ENCODE measurements around the gene GPX7. TPM values are rescaled to one million over a fixed set of nuclear protein-coding genes. Genes with fewer than 3 reads are reported as not detected.
"Not testable (repeated sequence)": the region's sequence is repeated elsewhere in the genome, so short reads cannot be mapped to it uniquely, and the experiment has no call there.

Gene GPX7
- total RNA-seq, 1 donor from 2014 or later: 96.0 TPM

GRCh38 chr1:52567943-52568342, 34.2 kb upstream of the GPX7 start:
- Histone ChIP-seq H3K9me3 (ENCODE audit: control insufficient read depth in 3 of 3, low read length in 3 of 3) (no peaks in the 10 kb centered on the region), H3K4me1 (ENCODE audit: control insufficient read depth in 3 of 3, insufficient read depth in 3 of 3, low read length in 3 of 3) (no peaks in the 10 kb centered on the region), H3K4me3 (ENCODE audit: low read length in 3 of 3) (no peak overlapping the region), H3K9ac (ENCODE audit: low read depth in 1 of 3, low read length in 3 of 3) (no peak overlapping the region), H3K27me3 (ENCODE audit: control insufficient read depth in 3 of 3, insufficient read depth in 3 of 3, low read length in 3 of 3) (no peaks in the 10 kb centered on the region), H3K36me3 (ENCODE audit: control insufficient read depth in 3 of 3, insufficient read depth in 3 of 3, low read length in 3 of 3) (no peaks in the 10 kb centered on the region), H3K27ac (ENCODE audit: low read depth, low read length) (no peak overlapping the region)

GRCh38 chr1:52569449-52570210, 32.5 kb upstream of the GPX7 start:
- H3K27ac ChIP-seq (ENCODE audit: low read depth, low read length): no peak overlapping the region

GRCh38 chr1:52571783-52572182, 30.4 kb upstream of the GPX7 start:
- H3K27me3 ChIP-seq (ENCODE audit: control insufficient read depth in 3 of 3, insufficient read depth in 3 of 3, low read length in 3 of 3): no peaks in the 10 kb centered on the region
- H3K4me1 ChIP-seq (ENCODE audit: control insufficient read depth in 3 of 3, insufficient read depth in 3 of 3, low read length in 3 of 3): no peaks in the 10 kb centered on the region
- H3K36me3 ChIP-seq (ENCODE audit: control insufficient read depth in 3 of 3, insufficient read depth in 3 of 3, low read length in 3 of 3): no peaks in the 10 kb centered on the region
- no peak overlapping the region for H3K27ac ChIP-seq (ENCODE audit: low read depth, low read length)
- no peaks in the 10 kb centered on the region for H3K9me3 ChIP-seq (ENCODE audit: control insufficient read depth in 3 of 3, low read length in 3 of 3)
- no peak overlapping the region for H3K9ac ChIP-seq (ENCODE audit: low read depth in 1 of 3, low read length in 3 of 3)
- no peak overlapping the region for H3K4me3 ChIP-seq (ENCODE audit: low read length in 3 of 3)

More at GRCh38 chr1:52569449-52570210, 32.5 kb upstream of the GPX7 start:
- Histone ChIP-seq H3K36me3 (ENCODE audit: control insufficient read depth in 3 of 3, insufficient read depth in 3 of 3, low read length in 3 of 3) (no peaks in the 10 kb centered on the region), H3K9ac (ENCODE audit: low read depth in 1 of 3, low read length in 3 of 3) (no peak overlapping the region), H3K27me3 (ENCODE audit: control insufficient read depth in 3 of 3, insufficient read depth in 3 of 3, low read length in 3 of 3) (no peaks in the 10 kb centered on the region), H3K9me3 (ENCODE audit: control insufficient read depth in 3 of 3, low read length in 3 of 3) (no peaks in the 10 kb centered on the region), H3K4me3 (ENCODE audit: low read length in 3 of 3) (no peak overlapping the region), H3K4me1 (ENCODE audit: control insufficient read depth in 3 of 3, insufficient read depth in 3 of 3, low read length in 3 of 3) (no peaks in the 10 kb centered on the region)

- Histone ChIP-seq H3K9me3 (ENCODE audit: control insufficient read depth in 3 of 3, low read length in 3 of 3) (no peaks in the 10 kb centered on the region), H3K4me3 (ENCODE audit: low read length in 3 of 3) (no peak overlapping the region), H3K27me3 (ENCODE audit: control insufficient read depth in 3 of 3, insufficient read depth in 3 of 3, low read length in 3 of 3) (no peaks in the 10 kb centered on the region), H3K4me1 (ENCODE audit: control insufficient read depth in 3 of 3, insufficient read depth in 3 of 3, low read length in 3 of 3) (no peaks in the 10 kb centered on the region), H3K36me3 (ENCODE audit: control insufficient read depth in 3 of 3, insufficient read depth in 3 of 3, low read length in 3 of 3) (no peaks in the 10 kb centered on the region), H3K27ac (ENCODE audit: low read depth, low read length) (no peak overlapping the region), H3K9ac (ENCODE audit: low read depth in 1 of 3, low read length in 3 of 3) (no peak overlapping the region)
These were observed 29.8 kb upstream of the GPX7 start for GRCh38 chr1:52572387-52572786.

- Histone ChIP-seq H3K36me3 (ENCODE audit: control insufficient read depth in 3 of 3, insufficient read depth in 3 of 3, low read length in 3 of 3) (no peaks in the 10 kb centered on the region), H3K4me3 (ENCODE audit: low read length in 3 of 3) (no peak overlapping the region), H3K27me3 (ENCODE audit: control insufficient read depth in 3 of 3, insufficient read depth in 3 of 3, low read length in 3 of 3) (no peaks in the 10 kb centered on the region), H3K4me1 (ENCODE audit: control insufficient read depth in 3 of 3, insufficient read depth in 3 of 3, low read length in 3 of 3) (no peaks in the 10 kb centered on the region), H3K9me3 (ENCODE audit: control insufficient read depth in 3 of 3, low read length in 3 of 3) (no peaks in the 10 kb centered on the region), H3K27ac (ENCODE audit: low read depth, low read length) (no peak overlapping the region), H3K9ac (ENCODE audit: low read depth in 1 of 3, low read length in 3 of 3) (no peak overlapping the region)
These were observed 27.6 kb upstream of the GPX7 start for GRCh38 chr1:52574594-52574993.

- Histone ChIP-seq H3K9me3 (ENCODE audit: control insufficient read depth in 3 of 3, low read length in 3 of 3) (no peaks in the 10 kb centered on the region), H3K27me3 (ENCODE audit: control insufficient read depth in 3 of 3, insufficient read depth in 3 of 3, low read length in 3 of 3) (no peaks in the 10 kb centered on the region), H3K4me3 (ENCODE audit: low read length in 3 of 3) (no peak overlapping the region), H3K9ac (ENCODE audit: low read depth in 1 of 3, low read length in 3 of 3) (no peak overlapping the region), H3K4me1 (ENCODE audit: control insufficient read depth in 3 of 3, insufficient read depth in 3 of 3, low read length in 3 of 3) (no peaks in the 10 kb centered on the region), H3K36me3 (ENCODE audit: control insufficient read depth in 3 of 3, insufficient read depth in 3 of 3, low read length in 3 of 3) (no peaks in the 10 kb centered on the region), H3K27ac (ENCODE audit: low read depth, low read length) (no peak overlapping the region)
These were observed 26.1 kb upstream of the GPX7 start for GRCh38 chr1:52576074-52576473.

- H3K36me3 ChIP-seq (ENCODE audit: control insufficient read depth in 3 of 3, insufficient read depth in 3 of 3, low read length in 3 of 3); H3K27ac ChIP-seq (ENCODE audit: low read depth, low read length); H3K9ac ChIP-seq (ENCODE audit: low read depth in 1 of 3, low read length in 3 of 3): not testable (repeated sequence)
These were observed 24.1 kb upstream of the GPX7 start for GRCh38 chr1:52578066-52578465.

GRCh38 chr1:52579415-52579814, 22.8 kb upstream of the GPX7 start:
- Histone ChIP-seq H3K27me3 (ENCODE audit: control insufficient read depth in 3 of 3, insufficient read depth in 3 of 3, low read length in 3 of 3) (no peaks in the 10 kb centered on the region), H3K9me3 (ENCODE audit: control insufficient read depth in 3 of 3, low read length in 3 of 3) (no peaks in the 10 kb centered on the region), H3K9ac (ENCODE audit: low read depth in 1 of 3, low read length in 3 of 3) (no peak overlapping the region), H3K36me3 (ENCODE audit: control insufficient read depth in 3 of 3, insufficient read depth in 3 of 3, low read length in 3 of 3) (no peaks in the 10 kb centered on the region), H3K27ac (ENCODE audit: low read depth, low read length) (no peak overlapping the region), H3K4me1 (ENCODE audit: control insufficient read depth in 3 of 3, insufficient read depth in 3 of 3, low read length in 3 of 3) (no peaks in the 10 kb centered on the region), H3K4me3 (ENCODE audit: low read length in 3 of 3) (no peak overlapping the region)

More at GRCh38 chr1:52578066-52578465, 24.1 kb upstream of the GPX7 start:
- H3K9me3 ChIP-seq (ENCODE audit: control insufficient read depth in 3 of 3, low read length in 3 of 3); H3K4me1 ChIP-seq (ENCODE audit: control insufficient read depth in 3 of 3, insufficient read depth in 3 of 3, low read length in 3 of 3); H3K27me3 ChIP-seq (ENCODE audit: control insufficient read depth in 3 of 3, insufficient read depth in 3 of 3, low read length in 3 of 3); H3K4me3 ChIP-seq (ENCODE audit: low read length in 3 of 3): not testable (repeated sequence)

GRCh38 chr1:52580283-52580682, 21.9 kb upstream of the GPX7 start:
- H3K9ac ChIP-seq (ENCODE audit: low read depth in 1 of 3, low read length in 3 of 3): no peak overlapping the region
- no peaks in the 10 kb centered on the region for H3K9me3 ChIP-seq (ENCODE audit: control insufficient read depth in 3 of 3, low read length in 3 of 3)
- H3K27me3 ChIP-seq (ENCODE audit: control insufficient read depth in 3 of 3, insufficient read depth in 3 of 3, low read length in 3 of 3): no peaks in the 10 kb centered on the region
- no peak overlapping the region for H3K27ac ChIP-seq (ENCODE audit: low read depth, low read length)
- H3K4me1 ChIP-seq (ENCODE audit: control insufficient read depth in 3 of 3, insufficient read depth in 3 of 3, low read length in 3 of 3): no peaks in the 10 kb centered on the region
- H3K36me3 ChIP-seq (ENCODE audit: control insufficient read depth in 3 of 3, insufficient read depth in 3 of 3, low read length in 3 of 3): no peaks in the 10 kb centered on the region
- no peak overlapping the region for H3K4me3 ChIP-seq (ENCODE audit: low read length in 3 of 3)

- Histone ChIP-seq H3K9me3 (ENCODE audit: control insufficient read depth in 3 of 3, low read length in 3 of 3) (no peaks in the 10 kb centered on the region), H3K27me3 (ENCODE audit: control insufficient read depth in 3 of 3, insufficient read depth in 3 of 3, low read length in 3 of 3) (no peaks in the 10 kb centered on the region), H3K36me3 (ENCODE audit: control insufficient read depth in 3 of 3, insufficient read depth in 3 of 3, low read length in 3 of 3) (no peaks in the 10 kb centered on the region), H3K9ac (ENCODE audit: low read depth in 1 of 3, low read length in 3 of 3) (no peak overlapping the region), H3K4me3 (ENCODE audit: low read length in 3 of 3) (no peak overlapping the region), H3K27ac (ENCODE audit: low read depth, low read length) (no peak overlapping the region), H3K4me1 (ENCODE audit: control insufficient read depth in 3 of 3, insufficient read depth in 3 of 3, low read length in 3 of 3) (peaks cover 0 to 4% (median 0%) of the 10 kb centered on the region in 3 donors)
These were observed 20.0 kb upstream of the GPX7 start for GRCh38 chr1:52582116-52582696.
